Myocyte (in vitro differentiated cells): Measurements from ENCODE around the gene CRX. TPM values are rescaled to one million over a fixed set of nuclear protein-coding genes. Genes with fewer than 3 reads are reported as not detected.
A peak's percentile ranks its signal among the peaks of the same experiment; 100 is the strongest.
"Not testable (repeated sequence)": the region's sequence is repeated elsewhere in the genome, so short reads cannot be mapped to it uniquely, and the experiment has no call there.

ENCODE experiments used
- DNase-seq: peaks from one replicate; pipeline ENCODE4 v3.0.0-alpha.2; 2012; ENCODE audit warnings: low read depth
- polyA plus RNA-seq: library from polyadenylated mRNA; unstranded; fragments of >200 nt; gene quantifications from one replicate; pipeline ENCODE4 v1.2.1, GENCODE V29; 2012; ENCODE audit warnings: missing spikeins
- total RNA-seq: library from RNA; depleted of rRNA; stranded (reverse); fragments of >200 nt; gene quantifications from 2 replicates; pipeline ENCODE4 v1.2.3, GENCODE V29; 2014

CRX gene
- total RNA-seq = not detected in 2 replicates
- polyA plus RNA-seq = not detected

DNA sequence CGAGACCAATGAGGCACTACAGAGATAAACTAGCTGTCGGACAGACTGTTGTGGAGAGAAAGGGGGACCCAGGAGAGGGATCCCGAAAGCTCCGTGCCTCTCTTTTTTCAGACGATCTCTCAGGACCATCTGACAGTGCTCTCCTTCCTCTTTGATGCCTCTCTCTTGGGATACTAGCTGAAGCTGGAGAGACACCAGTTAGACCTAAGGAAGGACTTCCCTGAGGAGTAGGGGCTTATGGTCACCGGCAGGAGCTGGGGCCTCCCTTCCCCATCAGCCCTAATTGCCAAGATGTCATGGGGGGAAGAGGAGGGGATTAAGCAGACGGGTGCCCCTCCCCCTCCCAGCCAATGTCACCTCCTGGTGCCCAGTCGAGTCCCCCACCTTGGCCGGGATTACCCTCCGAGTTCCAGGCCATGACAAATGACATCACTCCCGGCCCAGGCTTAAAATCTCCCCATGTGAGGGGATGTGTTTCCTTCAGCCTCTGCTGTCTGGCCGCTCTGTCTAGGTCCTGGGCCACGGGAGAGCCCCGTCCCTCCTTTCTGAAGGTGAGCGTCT, at the start of gene CRX:
Gene CRX, plus strand, starts transcription at position 478 of the 561 bp plus-strand sequence. CDS start 12,507 bp downstream, outside the sequence.
- DNase-seq = no peak

DNA sequence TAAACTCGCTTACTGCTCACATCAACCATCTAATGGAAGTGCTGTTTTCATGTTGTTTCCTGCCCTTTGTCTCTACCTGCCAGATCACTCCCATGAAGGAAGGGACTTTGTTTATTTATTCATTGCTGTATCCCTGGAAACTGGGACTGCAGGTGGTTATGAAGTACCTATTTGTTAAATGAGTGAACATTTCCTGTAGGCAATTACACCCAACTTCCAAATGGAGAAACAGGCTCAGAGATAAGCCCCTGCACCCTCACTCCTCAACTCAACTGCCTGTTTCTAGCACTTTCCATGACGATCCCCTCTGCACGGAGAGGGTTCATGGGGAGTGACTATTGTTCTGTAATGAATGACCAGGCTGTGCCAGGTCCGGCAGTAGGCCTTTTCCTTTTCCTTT, 45.2 kb upstream of the CRX start:
- DNase-seq = no peak

DNA sequence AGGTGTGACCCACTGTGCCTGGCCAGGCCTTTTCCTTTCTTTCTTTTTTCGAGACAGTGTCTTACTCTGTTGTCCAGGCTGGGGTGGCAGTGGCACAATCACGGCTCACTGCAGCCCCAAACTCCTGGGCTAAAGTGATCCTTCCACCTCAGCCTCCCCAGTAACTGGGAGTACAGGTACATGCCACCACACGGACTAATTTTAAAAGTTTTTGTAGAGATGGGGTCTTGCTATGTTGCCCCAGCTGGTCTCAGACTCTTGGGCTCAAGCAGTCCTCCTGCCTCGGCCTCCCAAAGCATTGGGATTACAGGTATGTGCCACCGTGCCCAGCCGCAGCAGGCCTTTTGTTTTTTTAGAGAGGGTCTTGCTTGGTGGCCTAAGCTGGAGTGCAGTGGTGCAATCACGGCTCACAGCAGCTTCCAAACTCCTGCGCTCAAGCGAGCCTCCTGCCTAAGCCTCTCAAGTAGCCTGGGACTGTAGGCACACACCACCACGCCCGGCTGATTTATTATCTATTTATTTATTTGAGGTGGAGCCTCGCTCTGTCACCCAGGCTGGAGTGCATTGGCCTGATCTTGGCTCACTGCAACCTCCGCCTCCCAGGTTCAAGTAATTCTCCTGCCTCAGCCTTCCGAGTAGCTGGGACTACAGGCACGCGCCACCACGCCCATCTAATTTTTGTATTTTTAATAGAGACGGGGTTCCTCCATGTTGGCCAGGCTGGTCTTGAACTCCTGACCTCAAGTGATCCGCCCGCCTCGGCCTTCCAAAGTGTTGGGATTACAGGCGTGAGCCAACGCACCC, 44.3 kb upstream of the CRX start:
- not testable (repeated sequence) for DNase-seq

DNA sequence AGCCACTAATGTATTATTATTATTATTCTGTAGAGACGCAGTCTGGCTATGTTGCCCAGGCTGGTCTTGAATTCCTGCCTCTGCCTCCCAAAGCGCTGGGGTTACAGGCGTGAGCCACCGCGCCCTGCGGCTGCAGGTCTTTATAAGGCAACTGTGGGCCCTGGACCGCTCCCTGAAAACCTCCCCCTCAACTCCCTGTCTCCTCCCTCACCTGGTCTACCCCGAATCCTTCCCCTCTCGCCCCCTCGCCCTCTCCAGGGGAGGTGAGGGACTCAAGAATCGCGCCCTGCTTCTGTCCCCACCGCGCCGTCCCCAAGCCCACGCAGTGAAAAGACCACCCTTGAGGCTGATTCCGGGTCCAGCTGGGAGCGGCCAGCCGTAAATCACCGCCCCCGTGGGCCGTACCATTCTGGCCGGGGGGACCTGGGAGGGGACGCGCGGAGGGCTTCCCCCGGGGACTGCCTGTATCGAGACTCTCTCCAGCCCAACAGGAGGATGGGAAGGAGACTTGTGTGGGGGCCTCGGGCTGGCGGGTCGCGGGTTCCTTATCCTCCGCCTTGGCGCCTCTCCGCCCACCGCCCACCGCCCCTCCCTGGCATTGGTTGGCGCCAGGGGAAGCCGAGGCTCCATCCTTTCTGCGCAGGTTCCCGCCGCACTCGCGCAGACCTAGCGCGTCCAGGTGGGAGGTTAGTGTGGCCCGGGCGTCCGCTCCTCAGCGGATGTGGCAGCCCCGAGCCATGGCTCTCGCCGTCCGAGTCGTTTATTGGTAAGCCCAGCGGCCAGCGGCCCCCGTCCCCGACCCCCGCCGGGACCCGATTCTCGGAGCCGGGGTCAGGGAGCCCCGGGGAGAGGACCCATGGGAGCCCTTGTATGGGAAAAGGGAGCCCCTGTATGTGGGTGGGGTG, 43.4 kb upstream of the CRX start, which contains the start of gene SELENOW:
Gene SELENOW, plus strand, starts transcription at position 655 of the 905 bp plus-strand sequence. Its CDS starts 83 bp downstream, at position 738.
- peak; percentile 88 for DNase-seq

DNA sequence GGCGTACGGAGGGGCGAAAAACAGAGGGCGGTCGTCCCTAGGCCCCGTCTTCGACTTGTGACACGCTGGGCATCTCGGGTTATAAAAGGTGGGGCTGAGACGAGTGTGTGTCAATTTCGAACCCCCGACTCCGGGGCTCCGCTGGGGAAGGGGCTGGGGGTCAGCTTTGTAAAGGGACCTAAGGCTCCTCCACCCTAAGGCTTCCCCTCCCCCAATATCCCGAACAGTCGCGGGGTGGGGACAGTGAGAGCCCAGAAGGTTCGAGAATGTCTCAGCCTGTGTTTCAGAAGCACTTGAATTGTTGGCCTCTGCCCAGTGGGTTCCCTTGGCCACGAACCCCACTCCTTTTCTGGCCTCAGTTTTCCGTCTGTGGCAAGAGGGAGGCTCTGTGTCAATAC, 42.8 kb upstream of the CRX start:
- DNase-seq = peak; percentile 62

DNA sequence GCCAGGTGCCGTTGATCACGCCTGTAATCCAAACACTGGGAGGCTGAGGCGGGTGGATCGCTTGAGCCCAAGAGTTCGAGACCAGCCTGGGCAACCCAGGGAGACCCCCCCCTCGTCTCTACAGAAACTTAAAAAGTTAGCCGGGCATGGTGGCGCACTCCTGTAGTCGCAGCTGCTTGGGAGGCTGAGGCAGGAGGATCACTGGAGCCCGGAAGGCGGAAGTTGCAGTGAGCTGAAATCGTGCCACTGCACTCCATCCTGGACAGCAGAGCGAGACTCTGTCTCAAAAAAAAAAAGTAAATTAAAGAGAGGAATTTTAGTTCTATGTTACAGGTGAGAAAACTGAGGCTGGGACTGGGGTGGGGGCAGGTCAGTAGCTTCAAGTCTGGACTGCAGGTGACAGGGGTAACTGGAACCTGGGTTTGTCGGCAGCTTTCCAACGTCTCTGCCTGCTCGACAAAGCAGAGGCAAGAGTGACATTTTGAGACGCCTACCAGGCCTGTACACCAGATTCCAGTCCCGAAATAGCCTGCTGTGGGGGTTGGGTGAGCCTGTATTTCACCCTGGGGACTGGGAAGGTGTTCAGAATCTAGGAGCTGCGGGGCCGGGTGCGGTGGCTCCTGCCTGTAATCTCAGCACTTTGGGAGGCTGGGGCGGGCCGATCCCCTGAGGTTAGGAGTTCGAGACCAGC, 42.1 kb upstream of the CRX start:
- peak; percentile 83 for DNase-seq

DNA sequence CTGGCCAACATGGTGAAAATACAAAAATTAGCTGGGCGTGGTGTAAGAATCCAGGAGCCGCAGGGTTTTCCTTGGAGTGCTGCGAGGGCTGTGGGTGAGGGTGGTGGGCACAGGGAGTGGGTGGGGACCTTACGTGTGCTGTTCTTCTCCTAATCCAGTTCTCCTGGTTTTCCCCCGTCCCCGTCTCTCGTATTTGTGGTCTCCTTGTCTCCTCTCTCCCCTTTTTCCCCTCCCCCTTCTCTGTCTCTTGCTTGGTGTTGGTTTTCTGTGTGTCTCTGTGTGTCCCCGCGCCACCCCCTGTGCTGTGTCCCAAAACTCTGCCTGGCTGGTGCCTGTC, 41.6 kb upstream of the CRX start:
- DNase-seq = peak; percentile 69

DNA sequence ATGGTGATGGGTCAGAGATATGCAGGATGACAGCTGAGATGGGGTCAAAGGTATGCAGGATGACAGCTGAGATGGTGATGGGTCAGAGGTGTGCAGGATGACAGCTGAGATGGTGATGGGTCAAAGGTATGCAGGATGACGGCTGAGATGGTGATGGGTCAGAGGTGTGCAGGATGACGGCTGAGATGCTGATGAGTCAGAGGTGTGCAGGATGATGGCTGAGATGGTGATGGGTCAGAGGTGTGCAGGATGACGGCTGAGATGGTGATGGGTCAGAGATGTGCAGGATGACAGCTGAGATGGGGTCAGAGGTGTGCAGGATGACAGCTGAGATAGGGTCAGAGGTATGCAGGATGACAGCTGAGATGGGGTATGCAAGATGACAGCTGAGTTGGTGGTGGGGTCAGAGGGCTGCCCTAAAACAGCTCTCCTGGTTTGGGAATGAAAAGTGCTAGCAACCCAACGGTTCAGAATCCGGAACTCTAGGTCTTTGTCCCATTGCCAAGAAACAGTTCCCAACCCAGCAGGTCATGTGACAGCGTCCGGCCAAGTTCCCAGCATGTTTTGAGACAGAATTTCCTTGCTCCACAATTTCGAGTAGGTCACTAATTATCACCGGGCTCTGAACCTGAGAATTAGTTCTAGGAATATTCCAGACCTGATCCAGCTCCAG, 40.0 kb upstream of the CRX start:
- DNase-seq = peak; percentile 94

DNA sequence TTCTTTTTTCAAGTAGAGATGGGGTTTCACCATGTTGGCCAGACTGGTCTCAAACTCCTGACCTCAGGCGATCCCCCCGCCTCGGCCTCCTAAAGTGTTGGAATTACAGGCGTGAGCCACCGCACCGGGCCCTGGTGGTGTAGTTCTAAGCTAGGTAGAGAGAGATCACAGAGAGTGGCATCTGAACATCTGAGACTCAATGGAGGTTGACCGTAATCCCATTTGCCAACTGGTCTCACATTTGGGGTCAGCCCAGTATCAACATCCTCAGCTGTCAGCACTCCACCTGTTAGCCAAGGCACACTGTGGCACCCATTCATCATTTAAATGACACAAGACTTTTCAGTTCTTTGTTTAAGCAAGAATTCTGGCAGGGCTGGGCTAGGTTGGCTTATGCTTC, 35.2 kb upstream of the CRX start:
- peak; percentile 96 for DNase-seq

DNA sequence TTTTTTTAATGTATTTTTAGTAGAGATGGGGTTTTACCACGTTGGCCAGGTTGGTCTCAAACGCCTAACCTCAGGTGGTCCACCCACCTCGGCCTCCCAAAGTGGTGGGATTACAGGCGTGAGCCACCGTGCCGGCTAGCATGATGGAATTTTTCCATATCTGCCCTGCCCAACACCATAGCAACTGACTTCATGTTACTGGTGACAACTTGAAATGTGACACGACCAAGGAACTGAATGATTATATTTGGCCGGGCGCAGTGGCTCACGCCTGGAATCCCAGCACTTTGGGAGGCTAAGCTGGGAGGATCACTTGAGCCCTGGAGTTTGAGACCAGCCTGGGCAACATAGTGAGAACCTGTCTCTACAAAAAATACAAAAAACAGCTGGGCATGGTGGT, 34.4 kb upstream of the CRX start:
- DNase-seq = peak; percentile 50

DNA sequence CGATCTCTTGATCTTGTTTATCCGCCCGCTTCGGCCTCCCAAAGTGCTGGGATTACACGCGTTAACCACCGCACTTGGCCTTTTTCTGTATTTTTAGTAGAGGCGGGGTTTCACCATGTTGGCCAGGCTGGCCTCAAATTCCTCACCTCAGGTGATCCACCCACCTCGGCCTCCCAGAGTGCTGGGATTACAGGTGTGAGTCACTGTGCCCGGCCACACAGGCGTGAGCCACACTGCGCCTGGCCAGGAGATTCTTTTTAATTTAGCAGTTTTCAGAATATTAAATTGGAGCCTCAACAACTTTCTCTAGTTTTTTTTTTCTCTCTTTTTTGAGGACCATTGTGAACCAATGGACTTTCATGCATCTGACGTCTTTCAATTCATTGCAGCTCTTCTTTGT, 31.9 kb upstream of the CRX start:
- not testable (repeated sequence) for DNase-seq

DNA sequence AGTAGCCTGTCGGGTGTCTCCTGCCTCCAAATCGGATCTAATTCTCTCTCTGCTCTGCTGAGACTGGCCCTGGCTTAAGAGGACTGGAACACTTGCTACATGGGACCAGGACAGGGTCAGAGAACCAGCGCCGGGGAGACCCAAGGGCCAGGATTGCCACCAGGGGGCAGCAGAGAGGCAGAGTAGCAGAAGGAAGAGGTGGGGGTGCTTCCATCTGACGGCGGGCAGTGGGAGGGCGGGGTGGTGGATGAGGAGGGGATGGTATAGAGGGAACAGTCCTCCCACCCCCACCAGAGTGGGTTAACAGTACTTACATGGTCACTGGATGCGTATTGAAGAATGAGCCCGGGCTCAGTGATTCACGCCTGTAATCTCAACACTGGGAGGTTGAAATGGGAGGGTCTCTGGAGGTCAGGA, 31.3 kb upstream of the CRX start:
- DNase-seq = peak; percentile 71

DNA sequence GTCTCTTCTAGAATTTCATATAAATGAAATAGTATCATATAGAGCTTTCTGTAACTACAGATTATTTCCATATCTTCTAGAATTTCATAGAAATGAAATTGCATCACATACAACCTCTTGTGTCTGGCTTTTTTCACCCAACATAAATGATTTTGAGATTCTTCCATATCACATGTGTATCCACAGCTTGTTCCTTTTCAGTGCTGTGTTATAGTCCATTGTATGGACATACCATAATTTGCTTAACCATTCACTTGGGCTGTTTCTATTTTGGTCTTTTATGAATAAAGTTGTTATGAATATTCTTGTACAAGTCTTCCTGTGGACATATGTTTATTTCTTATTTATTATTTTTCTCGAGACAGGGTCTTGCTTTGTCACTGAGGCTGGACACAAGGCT, 29.1 kb upstream of the CRX start:
- no peak for DNase-seq

DNA sequence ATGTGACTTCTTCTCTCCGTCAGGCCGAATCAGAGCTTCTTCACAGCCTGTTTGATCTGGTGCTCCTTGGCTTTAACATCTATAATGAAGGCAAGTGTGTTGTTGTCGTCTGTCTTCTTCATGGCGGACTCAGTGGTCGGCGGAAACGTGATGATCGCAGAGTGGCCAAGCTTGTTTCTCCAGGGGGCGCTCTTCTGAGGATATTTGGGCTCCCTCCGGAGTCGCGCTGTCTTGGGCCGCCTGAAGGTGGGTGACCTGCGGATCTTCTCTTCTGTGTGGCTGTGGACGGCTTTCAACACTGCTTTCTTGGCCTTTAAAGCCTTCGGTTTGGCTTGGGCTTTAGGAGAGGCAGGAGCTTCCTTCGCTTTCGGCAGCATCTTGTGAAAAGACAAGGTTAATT, 27.2 kb upstream of the CRX start:
- DNase-seq = no peak

DNA sequence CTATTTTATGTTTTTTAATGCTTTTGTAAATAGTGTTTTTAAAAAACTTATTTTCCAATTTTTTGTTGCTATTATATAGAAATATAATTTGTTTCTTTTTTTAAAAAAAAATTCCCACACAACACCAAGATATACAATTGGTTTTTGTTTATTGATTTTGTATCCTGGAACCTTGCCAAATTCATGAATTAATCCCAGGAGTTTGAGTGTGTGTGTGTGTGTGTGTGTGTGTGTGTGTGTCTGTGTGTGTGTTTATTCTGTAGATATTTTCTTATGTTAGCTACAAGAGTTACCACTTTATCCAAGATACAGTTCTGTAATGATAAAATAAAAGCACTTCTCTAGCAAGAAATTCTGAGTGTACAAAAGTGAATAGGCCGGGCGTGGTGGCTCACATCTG, 25.0 kb upstream of the CRX start:
- DNase-seq = no peak

DNA sequence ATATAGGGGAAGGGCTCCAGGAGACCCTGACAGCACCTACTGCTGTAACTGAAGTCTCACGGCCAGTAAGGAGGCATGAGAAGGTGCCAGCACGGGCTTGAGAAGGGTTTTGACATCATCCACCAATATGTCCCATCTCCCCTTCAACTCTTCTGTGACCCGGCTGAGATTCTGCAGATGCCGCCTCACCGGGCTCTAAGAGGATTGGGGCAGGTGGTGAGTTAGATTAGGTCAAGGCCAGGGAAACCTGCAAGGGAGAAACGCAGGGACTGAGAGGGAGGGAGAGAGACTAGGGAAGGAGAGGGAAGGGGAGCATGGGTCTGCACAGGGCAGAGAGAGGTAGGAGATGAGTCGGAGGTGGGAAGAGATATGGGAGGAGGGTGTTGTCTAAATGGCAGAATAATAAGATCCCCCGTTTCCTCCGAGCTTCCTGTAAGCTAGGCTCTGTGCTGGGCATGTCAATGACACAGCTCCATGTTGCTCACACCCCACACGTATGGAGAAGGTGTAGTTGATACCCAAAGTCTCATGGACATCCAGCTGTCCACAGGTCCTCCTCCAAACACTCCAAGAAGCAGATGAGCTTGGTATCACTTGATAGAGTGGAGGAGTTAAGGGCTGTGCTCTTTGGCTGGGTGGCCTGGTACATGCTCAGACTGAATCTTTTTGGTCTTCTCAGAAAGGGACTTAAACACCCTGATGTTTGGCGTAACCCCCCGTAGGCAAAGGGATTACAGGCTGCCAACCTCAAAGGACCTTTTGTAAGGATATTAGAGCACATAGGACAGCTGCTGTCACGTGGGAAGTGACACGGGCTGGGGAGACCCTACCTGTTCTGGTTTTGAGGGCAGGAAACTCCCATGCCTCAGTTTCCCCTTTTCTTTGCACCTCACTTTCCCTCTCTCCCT, 23.5 kb upstream of the CRX start:
- DNase-seq = no peak

DNA sequence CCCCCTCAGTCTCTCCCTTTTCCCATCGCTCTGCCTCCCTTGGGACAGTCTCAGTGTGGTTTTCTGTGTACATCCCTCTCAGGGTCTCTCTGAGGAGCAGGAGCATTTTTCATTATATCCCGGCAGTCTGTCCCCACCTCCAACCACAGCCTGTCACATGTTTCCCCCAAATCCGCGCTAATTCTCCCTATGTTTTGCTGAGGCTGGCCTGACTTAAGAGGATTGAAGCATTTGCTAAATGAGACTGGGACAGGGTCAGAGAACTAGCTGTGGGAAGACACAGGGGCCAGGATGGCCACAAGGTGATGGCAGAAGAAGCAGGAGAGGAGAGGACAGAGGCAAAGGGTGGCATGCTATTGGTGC, 22.9 kb upstream of the CRX start:
- DNase-seq = no peak

DNA sequence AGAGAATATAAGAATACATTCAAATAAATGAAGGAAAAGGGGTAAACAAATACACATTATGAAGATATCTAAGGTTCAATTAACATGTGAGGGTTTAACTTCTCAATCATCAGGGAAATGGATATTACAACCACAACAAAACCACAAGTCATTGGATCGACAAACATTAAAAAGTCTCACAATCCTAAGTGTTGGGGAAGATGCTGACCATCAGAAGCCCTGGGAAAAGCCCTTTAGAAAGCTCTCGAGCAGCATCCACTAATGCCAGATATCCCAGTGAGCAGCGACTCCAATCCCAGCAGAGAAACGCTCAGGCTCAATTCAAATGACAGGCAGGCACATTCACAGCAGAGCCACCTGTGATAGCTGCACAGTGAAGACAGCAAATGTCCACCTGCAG, 20.5 kb upstream of the CRX start:
- no peak for DNase-seq

DNA sequence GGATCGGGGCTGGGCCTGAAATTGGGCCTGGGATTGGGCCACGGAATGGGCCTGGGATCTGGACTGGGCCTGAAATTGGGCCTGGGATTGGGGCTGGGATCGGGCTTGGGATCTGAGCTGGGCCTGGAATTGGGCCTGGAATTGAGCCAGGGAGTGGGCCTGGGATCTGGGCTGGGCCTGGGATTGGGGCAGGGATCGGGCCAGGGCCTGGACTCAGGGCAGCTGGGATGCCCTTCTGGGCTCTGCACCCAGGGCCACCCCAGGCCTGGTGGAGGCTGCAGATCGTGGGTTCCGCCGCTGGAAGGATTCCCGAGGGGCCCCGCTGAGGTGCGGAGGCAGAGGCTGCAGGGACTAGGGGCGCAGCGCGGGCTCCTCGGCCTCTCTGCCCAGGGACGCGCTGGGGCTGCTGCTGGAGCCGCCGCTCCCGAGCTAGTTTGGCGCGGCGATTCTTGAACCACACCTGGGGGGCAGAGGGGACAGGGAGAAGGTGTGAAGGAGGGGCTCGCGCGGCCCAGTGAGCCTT, 19.2 kb upstream of the CRX start:
- DNase-seq = no peak
